GM19328 (cell line): ENCODE results near the gene OR10A3.
A peak's percentile ranks its signal among the peaks of the same experiment; 100 is the strongest.
"Not testable (repeated sequence)": the region's sequence is repeated elsewhere in the genome, so short reads cannot be mapped to it uniquely, and the experiment has no call there.

Experiments
- ATAC-seq: cut with Tn5 transposase; IDR thresholded peaks from one replicate; pipeline ENCODE4 v1.9.1; 2021; ENCODE audit warnings: mild to moderate bottlenecking, moderate library complexity; ENCODE audit not compliant: unreplicated experiment

The OR10A3 gene

GRCh38 chr11:7941608-7942007, at the start of gene OR10A3:
Gene OR10A3, minus strand, starts transcription at chr11:7941708. Its CDS starts 2,188 bp downstream, at chr11:7939520.
- no peak for ATAC-seq

- ATAC-seq, result not testable (repeated sequence)
These were observed 46.0 kb upstream of the OR10A3 start for GRCh38 chr11:7987560-7987883.

- ATAC-seq, result peak; percentile 99
These were observed 45.5 kb upstream of the OR10A3 start, which contains the start of gene EIF3F for GRCh38 chr11:7986768-7987559. Gene EIF3F, plus strand, starts transcription at chr11:7987337. Its CDS starts 16 bp downstream, at chr11:7987353.

DNA sequence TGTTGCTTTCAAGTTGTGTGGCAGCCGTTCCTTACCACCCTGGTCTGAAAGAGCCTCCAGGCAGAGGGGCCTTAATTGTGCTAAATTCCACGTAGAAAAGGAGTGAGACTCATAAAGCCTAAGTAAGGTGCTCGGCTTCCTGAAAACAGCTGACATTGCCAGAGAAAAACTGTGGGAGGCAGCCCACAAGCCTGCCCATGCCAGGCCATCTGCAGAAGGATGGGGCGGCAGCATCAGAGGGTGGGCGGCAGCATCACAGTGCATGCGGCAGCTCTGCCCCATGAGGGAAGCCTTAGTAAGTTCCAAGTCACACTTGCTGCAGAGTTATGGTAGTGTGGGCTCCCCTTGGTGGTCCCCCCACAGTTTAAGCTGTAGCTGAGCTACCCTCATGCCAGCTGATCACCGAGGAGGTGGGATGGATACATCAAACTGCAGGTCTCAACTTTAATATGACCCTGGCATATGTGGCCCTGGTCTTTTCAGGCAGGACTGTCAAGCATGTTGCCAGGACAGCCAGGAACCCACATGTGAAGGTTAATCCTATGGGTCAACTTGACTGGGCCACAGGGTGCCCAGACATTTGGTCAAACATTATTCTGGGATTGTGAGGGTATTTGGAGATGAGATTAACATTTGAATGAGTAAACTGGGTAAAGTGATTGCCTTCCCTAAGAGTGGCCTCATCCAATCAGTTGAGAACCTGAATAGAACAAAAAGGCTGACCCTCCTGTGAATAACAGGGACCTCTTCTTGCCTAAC, 42.5 kb upstream of the OR10A3 start:
- no peak for ATAC-seq

DNA sequence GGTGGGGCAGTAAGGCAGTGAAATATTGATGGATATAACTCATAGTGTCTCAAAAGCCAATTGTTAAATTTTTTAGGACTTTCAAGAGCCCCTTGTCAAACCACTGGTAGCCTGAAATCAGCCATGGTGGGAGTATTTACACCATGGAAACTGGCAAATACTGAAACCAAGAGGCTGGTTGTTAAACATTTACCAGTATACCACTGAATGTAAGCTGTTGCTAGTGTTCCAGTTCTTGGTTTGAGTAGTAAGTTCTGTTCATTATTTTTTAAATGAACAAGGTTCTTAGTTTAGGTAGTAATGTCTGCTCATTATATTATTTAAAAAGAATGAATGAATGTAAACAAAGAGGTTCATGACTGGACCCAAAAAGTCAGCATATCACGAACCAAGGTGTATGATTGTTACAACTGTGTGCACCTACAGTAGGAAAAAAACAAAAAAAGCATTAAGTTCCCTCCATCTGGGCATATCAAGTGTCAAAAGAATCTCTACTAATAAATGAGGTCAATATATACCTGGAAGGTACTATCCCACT, 41.1 kb upstream of the OR10A3 start:
- ATAC-seq, result no peak

DNA sequence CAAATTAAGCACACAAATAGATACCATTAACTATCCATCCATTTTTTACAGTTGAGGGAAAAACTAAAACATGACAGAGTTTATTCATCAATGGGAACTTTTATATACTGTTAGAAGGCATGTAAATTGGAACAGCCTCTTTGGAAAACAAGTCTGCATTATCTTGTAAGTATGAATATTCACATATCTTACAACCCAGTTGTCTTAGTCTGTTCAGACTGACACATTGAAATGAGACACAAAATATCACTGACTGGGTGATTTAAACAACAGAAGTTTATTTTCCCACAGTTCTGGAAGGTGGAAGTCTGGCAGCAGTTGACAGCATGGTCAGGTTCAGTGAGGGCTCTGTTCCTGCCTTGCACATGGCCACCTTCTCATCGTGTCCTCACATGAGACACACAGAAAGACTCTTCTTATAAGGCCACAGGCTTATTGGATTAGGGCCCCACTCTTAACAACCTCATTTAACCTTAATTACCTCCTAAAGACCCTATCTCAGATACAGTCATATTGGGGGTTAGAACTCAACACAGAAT, 40.2 kb upstream of the OR10A3 start:
- ATAC-seq, result no peak

- no peak for ATAC-seq
These were observed 35.9 kb upstream of the OR10A3 start for GRCh38 chr11:7977232-7977917.

DNA sequence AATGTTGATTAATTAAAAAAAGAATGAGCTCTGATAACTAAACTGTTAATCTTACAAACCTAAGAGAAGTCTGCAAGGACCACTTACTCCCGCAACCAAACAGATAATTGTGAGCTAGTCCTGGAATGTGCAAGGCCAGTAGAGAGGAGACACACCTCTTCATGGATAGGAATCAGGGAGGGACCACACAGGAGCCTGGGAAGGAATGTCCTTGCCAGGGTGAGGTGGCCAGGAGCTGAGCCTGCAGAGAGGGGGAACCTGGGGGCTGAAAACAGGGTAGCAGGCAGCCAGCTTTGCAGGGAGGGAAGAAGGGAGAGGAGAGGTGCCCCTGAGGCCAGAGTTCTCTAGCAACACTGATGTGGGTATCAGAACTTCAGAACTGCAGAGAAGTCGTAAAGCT, 33.2 kb upstream of the OR10A3 start:
- ATAC-seq, result no peak

DNA sequence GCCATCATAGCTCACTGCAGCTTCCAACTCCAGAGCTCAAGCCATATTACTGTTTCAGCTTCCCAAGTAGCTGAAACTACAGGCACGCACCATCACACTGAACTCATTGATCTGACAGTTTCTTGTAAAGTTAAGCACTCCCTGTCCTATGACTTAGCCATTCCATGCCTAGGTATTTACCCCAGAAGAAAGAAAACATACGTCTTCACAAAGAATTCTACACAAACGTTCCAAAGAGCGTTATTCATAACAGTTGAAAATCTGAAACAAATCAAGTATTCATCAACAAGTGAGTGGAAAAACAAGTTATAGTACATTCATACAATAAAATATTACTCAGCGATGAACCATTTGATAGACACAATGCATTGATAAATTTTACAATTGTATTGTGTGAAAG, 31.5 kb upstream of the OR10A3 start:
- no peak for ATAC-seq

DNA sequence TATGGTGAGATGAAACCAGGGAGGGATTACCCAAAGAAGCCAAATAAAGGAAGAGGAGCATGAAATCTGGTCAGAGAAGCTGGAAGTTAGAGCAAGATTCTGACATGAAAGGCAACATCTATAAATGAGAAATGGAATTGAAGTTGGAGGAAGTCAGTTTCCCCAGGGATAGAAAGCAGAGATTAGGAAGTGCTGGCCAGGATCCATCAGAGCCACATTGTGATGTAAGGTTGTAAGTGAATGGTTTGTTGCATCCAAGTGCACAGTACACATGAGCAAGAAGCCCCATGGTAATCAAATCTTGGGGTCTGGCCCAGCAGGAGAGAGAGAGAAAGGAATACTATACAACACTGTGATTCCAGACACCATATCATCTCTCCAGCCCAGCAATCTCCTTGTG, 30.3 kb upstream of the OR10A3 start:
- ATAC-seq, result no peak

DNA sequence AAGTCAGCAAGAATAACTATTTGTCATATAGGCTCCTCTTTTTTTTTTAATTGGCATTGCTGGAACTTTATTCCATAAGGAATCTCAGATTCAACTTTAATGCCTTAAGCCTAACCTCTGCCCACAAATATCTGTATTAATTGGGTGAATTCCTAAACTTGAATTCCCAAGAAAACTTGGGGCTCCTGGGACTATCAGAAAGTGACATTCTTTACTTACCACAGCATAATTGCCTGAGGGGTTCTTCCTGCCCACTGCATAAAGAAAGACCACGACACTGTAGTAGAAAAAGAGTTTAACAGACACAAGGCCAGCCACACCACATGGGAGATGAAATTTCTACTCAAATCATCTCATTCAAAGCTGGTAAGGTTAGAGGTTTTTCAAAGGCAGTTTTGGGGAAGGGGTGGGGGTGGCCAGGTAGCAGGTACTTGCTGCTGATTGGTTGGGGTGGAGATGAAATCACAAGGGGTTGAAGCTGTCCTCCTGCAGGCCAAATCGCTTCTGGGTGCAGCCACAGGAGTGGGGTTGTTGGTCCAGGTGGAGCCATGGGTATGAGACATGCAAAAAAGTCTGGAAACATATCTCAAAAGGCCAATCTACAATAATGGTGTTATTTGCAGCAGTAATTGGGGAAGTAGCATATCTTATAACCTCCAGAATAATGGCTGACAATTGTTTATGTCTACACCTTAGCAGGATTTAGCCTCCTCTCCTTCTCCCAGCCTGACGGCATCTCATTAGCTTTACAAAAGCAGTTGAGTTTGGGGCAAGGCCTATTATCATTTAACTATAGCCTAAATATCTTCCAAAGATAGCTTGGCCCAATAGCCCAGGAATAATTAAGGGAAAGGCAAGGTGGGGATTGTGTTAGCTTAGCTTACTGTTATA, 28.5 kb upstream of the OR10A3 start:
- ATAC-seq, result no peak

DNA sequence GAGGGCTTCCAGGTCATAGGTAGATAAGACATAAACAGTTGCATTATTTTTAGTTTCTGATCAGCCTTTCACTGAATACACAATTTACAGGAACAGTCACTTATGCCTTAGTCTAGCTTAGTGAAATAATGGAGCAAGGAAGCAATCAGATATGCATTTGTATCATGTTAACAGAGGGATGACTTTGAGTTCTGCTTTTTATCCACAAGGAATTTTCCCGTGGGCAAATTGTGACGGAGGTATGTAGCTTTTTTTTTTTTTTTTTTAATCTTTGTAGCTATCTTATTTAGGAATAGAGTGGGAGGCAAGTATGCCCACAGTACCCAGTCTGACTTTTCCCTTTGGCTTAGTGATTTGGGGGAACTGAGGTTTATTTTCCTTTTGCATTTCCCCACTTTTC, 27.2 kb upstream of the OR10A3 start:
- ATAC-seq, result no peak

GRCh38 chr11:7967826-7968225, 26.3 kb upstream of the OR10A3 start:
- ATAC-seq, result no peak

DNA sequence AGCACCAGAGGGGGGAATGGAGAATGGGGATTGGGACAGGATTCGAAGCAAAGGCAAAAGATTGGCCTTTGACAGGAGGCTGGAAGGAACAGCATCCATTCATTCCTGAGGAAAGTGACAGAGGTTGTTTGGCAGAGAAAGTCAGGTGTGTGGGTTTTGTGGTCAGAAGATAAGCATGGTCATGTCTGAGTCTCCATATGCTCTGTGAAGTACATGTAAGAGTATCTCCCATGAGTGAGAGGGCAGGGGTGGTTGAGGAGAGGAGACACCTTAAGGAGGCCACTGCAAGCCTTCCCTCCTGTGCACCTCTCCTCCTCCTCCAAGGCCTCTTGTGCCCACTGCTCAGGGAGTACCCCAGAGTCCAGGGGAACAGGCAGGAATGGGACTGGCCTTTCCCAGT, 25.6 kb upstream of the OR10A3 start:
- ATAC-seq, result no peak

GRCh38 chr11:7965386-7965785, 23.9 kb upstream of the OR10A3 start, which contains the start of gene NLRP10:
Gene NLRP10, minus strand, starts transcription at chr11:7965447. Its CDS starts 1,952 bp downstream, at chr11:7963495.
- no peak for ATAC-seq

DNA sequence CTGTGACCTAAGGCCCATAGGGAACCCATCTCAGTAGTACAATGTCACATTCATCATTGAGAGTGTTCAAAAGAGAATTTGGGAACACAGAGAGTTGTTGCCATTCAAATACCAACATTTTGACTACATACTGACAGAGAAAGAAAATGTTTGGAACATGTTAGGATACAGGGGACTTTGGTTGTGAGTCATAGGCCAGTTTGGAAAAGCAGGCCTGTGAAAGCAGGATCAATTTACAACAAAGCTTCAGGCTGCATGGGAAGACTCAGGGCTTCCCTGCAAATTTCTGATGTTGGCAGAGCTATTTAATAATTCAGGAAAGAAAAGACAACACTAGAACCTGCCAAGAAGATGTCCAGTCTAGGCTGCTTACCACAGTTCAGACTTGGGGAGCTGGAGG, 23.4 kb upstream of the OR10A3 start:
- ATAC-seq, result no peak

DNA sequence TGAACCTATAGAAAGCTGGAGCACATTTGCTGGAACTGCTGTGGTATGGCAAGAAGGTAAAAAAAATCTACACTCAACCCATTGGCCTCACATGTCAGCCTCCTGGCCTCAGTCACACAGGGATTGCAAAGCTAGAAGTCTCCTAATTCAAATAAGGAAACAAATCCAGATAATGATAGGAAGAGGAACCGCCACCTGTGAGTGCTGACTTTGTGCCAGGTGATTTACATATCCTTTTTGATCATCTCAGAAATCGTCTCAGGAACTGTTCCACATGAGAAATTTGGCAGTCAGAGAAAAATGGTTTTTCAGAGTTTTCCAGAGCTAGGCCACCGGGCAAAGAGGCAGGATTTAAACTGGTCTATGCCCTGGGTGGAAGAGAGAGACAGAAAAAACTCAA, 22.8 kb upstream of the OR10A3 start:
- no peak for ATAC-seq

GRCh38 chr11:7955191-7955590, 13.7 kb upstream of the OR10A3 start:
- ATAC-seq, result no peak

DNA sequence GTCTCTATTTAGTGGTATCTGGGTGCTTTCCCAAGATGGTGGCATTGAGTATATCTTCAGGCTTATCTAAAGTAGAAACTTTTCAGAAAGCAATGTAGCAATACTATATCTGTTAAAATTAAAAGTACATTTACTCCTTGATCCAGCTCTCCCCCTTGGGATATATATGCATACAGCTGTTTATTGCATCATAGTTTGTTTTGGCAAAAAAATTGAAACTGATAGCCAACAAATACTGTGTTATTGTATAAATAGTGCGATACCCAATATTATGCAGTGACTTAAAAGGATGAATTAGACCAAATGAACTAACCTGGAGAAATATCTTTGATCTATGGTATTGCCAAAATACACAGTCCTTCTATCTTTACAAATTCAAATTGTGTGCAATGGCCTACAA, 8.4 kb upstream of the OR10A3 start:
- no peak for ATAC-seq

DNA sequence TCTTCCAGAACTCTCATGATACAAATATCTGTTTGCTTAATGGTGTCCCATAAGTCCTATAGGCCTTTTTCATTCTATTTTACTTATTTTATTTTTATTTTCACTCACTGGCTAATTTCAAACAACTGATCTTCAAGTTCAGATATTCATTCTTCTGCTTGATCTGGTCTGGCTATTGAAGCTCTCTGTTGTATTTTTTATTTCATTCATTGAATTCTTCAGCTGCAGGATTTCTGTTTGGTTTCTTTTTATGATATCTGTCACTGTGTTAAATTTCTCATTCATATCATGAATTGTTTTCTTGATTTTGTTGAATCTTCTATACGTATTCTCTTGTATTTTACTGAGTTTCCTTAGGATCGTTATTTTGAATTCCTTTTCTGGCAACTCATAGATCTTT, 2.6 kb upstream of the OR10A3 start:
- ATAC-seq, result no peak
